Breast epithelium (tissue), 3 donors: ENCODE results near the gene CPAMD8.

Experiments
- CTCF ChIP-seq, 3 donors: fragments of 450-650 bp; IDR thresholded peaks; one replicate each; pipeline ENCODE4 v1.5.1; 2016 to 2017; ENCODE audit warnings: antibody characterized with exemption in 3 of 3, mild to moderate bottlenecking in 3 of 3, moderate library complexity in 3 of 3
- POLR2A ChIP-seq: fragments of 450-650 bp; IDR thresholded peaks from one replicate; pipeline ENCODE4 v1.6.1; 2016; ENCODE audit warnings: antibody characterized with exemption, mild to moderate bottlenecking, moderate library complexity

GRCh38 chr19:16889883-16890460 is 136.6 kb downstream of the CPAMD8 start:
- TF ChIP-seq CTCF (IDR thresholded peaks at IDR 0.05) (no peak), POLR2A (no peak)
